Skeletal muscle tissue (tissue), 4 donors: ENCODE measurements around the gene HYOU1. TPM values are rescaled to one million over a fixed set of nuclear protein-coding genes. Genes with fewer than 3 reads are reported as not detected.
"Not testable (repeated sequence)": the region's sequence is repeated elsewhere in the genome, so short reads cannot be mapped to it uniquely, and the experiment has no call there.

ENCODE experiments used
- H3K27ac ChIP-seq: one replicate; pipeline ENCODE4 v1.7.0; 2013; ENCODE audit warnings: mild to moderate bottlenecking, low read depth, low read length, inconsistent platforms
- H3K27me3 ChIP-seq, 3 donors: one replicate each; pipeline ENCODE4 v1.7.0; 2013; ENCODE audit warnings: low read length in 3 of 3; ENCODE audit not compliant: control insufficient read depth in 3 of 3, insufficient read depth in 3 of 3
- H3K36me3 ChIP-seq, 3 donors: one replicate each; pipeline ENCODE4 v1.7.0; 2013; ENCODE audit warnings: low read length in 3 of 3; ENCODE audit not compliant: control insufficient read depth in 3 of 3, insufficient read depth in 3 of 3
- H3K4me1 ChIP-seq, 3 donors: one replicate each; pipeline ENCODE4 v1.7.0; 2013; ENCODE audit warnings: low read length in 3 of 3, mild to moderate bottlenecking in 3 of 3; ENCODE audit not compliant: control insufficient read depth in 3 of 3, insufficient read depth in 3 of 3
- H3K4me3 ChIP-seq, 3 donors: one replicate each; pipeline ENCODE4 v1.7.0; 2013; ENCODE audit warnings: low read length in 3 of 3
- H3K9ac ChIP-seq, 3 donors: one replicate each; pipeline ENCODE4 v1.7.0; 2013; ENCODE audit warnings: low read length in 3 of 3, mild to moderate bottlenecking in 3 of 3, moderate library complexity in 2 of 3, low read depth in 1 of 3
- H3K9me3 ChIP-seq, 3 donors: one replicate each; pipeline ENCODE4 v1.7.0; 2013; ENCODE audit warnings: low read length in 3 of 3; ENCODE audit not compliant: control insufficient read depth in 3 of 3
- total RNA-seq: library from RNA; depleted of rRNA; stranded (reverse); fragments of >200 nt; gene quantifications from one replicate; pipeline ENCODE4 v1.2.3, GENCODE V29; 2014
- donor health status: Osteomylitis.

The HYOU1 gene
- total RNA-seq, 1 donor from 2014 or later, result 23.0 TPM

DNA sequence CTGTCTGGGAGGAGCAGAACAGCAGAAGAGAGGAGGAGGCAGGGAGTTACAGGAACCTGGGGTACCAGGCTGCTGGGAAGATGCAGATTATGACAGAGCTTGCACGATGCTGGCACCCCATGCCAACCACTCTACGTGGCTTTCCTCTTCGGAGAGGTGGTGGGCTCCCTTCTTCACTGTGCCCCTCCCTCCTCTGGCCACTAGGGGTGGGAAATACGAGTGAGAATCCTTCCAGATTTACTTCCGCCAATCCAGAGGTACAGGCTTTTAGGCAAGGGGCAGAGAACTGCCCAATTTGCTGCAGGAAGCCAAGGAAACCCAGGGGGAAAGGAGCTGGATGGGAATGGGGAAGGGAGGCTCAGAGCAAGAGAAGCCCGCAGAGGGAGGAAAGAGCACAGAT lies 12.3 kb downstream of the HYOU1 start:
- H3K4me1 ChIP-seq, result no peaks in the 10 kb centered on the region
- no peak overlapping the region for H3K27ac ChIP-seq
- no peak overlapping the region for H3K4me3 ChIP-seq
- H3K9me3 ChIP-seq, result no peaks in the 10 kb centered on the region
- H3K36me3 ChIP-seq, result peaks cover 40 to 48% (median 48%) of the 10 kb centered on the region in 3 donors
- H3K9ac ChIP-seq, result no peak overlapping the region
- H3K27me3 ChIP-seq, result no peaks in the 10 kb centered on the region

DNA sequence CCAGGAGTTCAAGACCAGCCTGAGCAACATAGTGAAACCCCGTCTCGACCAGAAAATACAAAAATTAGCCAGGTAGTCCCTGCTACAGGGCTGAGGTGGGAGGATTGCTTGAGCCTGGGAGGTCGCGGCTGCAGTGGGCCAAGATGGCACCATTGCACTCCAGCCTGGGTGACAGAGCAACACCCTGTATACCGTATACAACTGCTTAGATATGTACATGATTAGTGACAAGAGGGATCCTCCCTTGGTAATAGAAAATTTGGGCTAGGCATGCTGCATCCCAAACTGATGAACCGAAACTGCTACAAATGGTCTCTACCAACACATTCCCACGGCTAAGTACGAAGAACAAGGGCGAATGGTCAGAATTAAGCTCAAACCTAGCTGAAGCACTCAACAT lies 14.1 kb downstream of the HYOU1 start:
- Histone ChIP-seq H3K27ac (no peak overlapping the region), H3K4me1 (no peaks in the 10 kb centered on the region), H3K9ac (no peak overlapping the region), H3K36me3 (peaks cover 22 to 30% (median 30%) of the 10 kb centered on the region in 3 donors), H3K9me3 (no peaks in the 10 kb centered on the region), H3K27me3 (no peaks in the 10 kb centered on the region), H3K4me3 (no peak overlapping the region)

DNA sequence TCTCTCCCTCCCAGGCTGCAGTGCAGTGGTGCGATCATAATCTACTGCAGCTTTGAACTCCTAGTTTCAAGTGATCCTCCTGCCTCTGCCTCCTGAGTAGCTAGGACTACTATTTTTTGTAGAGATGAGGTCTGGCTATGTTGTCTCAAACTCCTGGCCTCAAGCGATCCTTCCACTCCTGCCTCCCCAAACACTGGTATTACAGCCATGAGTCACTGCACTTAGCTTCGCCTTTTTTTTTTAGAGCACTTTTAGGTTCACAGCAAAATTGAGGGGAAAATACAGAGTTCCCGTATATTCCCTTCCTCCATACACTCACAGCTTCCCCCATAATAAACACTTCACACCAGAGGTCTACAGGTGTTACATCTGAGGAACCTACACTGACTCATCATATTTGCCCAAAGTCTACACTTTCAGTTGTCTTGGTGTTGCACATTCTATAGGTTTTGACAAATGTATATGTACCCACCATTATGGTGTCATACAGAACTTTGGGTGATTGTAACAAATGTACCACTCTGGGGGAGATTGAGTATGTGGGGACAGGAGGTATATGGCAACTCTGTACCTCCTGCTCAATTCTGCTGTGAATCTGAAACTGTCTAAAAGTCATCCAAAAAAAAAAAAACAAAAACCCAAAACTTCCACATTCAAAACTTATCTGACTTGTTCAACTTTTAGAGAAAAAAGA lies 15.0 kb downstream of the HYOU1 start:
- no peaks in the 10 kb centered on the region for H3K27me3 ChIP-seq
- no peaks in the 10 kb centered on the region for H3K9me3 ChIP-seq
- H3K9ac ChIP-seq, result no peak overlapping the region
- H3K4me3 ChIP-seq, result no peak overlapping the region
- peaks cover 15 to 20% (median 20%) of the 10 kb centered on the region in 3 donors for H3K36me3 ChIP-seq
- H3K27ac ChIP-seq, result no peak overlapping the region
- no peaks in the 10 kb centered on the region for H3K4me1 ChIP-seq

- not testable (repeated sequence) for H3K4me1 ChIP-seq, H3K9me3 ChIP-seq, H3K9ac ChIP-seq, H3K27ac ChIP-seq, H3K4me3 ChIP-seq, H3K27me3 ChIP-seq, H3K36me3 ChIP-seq
Measured at GRCh38 chr11:119039471-119039870, 17.5 kb downstream of the HYOU1 start.

- Histone ChIP-seq H3K4me3 (no peak overlapping the region), H3K27me3 (no peaks in the 10 kb centered on the region), H3K9ac (no peak overlapping the region), H3K27ac (no peak overlapping the region), H3K36me3 (no peaks in the 10 kb centered on the region), H3K9me3 (no peaks in the 10 kb centered on the region), H3K4me1 (no peaks in the 10 kb centered on the region)
Measured at GRCh38 chr11:119038884-119039283, 18.1 kb downstream of the HYOU1 start.

GRCh38 chr11:119034813-119035212 lies 22.2 kb downstream of the HYOU1 start:
- H3K27ac ChIP-seq, result no peak overlapping the region

GRCh38 chr11:119033421-119033820 lies 23.6 kb downstream of the HYOU1 start:
- H3K27ac ChIP-seq, H3K36me3 ChIP-seq, H3K9ac ChIP-seq, H3K4me3 ChIP-seq, H3K27me3 ChIP-seq, H3K9me3 ChIP-seq: not testable (repeated sequence)
- H3K4me1 ChIP-seq, result peaks cover 16 to 19% (median 18%) of the 10 kb centered on the region in 3 donors

More at GRCh38 chr11:119034813-119035212, 22.2 kb downstream of the HYOU1 start:
- Histone ChIP-seq H3K9ac (peak overlapping the region in 1 of 3 donors; percentile 10), H3K4me1 (peaks cover 2 to 5% (median 4%) of the 10 kb centered on the region in 3 donors), H3K27me3 (no peaks in the 10 kb centered on the region), H3K4me3 (no peak overlapping the region), H3K9me3 (no peaks in the 10 kb centered on the region), H3K36me3 (no peaks in the 10 kb centered on the region)

GRCh38 chr11:119031912-119032280 lies 25.1 kb downstream of the HYOU1 start:
- H3K9me3 ChIP-seq, result no peaks in the 10 kb centered on the region
- H3K9ac ChIP-seq, result no peak overlapping the region
- peaks cover 4 to 10% (median 5%) of the 10 kb centered on the region in 3 donors for H3K36me3 ChIP-seq
- peaks cover 31 to 34% (median 33%) of the 10 kb centered on the region in 3 donors for H3K4me1 ChIP-seq
- no peaks in the 10 kb centered on the region for H3K27me3 ChIP-seq
- H3K27ac ChIP-seq, result no peak overlapping the region
- no peak overlapping the region for H3K4me3 ChIP-seq

- Histone ChIP-seq H3K9me3 (no peaks in the 10 kb centered on the region), H3K4me3 (peak within 1 kb of the TSS; percentile 90 to 94 (median 90)), H3K27me3 (no peaks in the 10 kb centered on the region), H3K27ac (peak within 1 kb of the TSS; percentile 78), H3K9ac (peak within 1 kb of the TSS; percentile 83 to 90 (median 86)), H3K4me1 (peaks cover 45 to 48% (median 47%) of the 10 kb centered on the region in 3 donors), H3K36me3 (peaks cover 8 to 18% (median 15%) of the 10 kb centered on the region in 3 donors)
Measured at GRCh38 chr11:119030329-119031047, 26.5 kb downstream of the HYOU1 start, which contains the start of gene SLC37A4. Gene SLC37A4, minus strand, starts transcription at chr11:119030877.

DNA sequence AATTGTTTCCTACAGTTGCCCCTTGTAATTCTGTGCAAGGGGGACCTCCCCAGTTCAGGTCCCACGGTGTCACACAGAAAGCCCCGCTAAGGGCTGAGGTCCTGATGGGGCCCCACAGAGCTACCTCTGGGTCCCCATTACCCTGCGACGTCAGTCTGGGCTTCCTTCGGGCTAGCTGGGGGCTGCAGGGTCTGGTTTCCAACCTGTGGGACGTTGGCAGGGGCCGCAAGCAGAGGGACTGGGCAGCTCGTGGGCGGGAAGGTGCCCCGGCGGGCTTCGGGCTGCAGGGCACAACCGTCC lies 27.0 kb downstream of the HYOU1 start:
- peaks cover 12 to 18% (median 17%) of the 10 kb centered on the region in 3 donors for H3K36me3 ChIP-seq
- H3K9me3 ChIP-seq, result no peaks in the 10 kb centered on the region
- peak overlapping the region; percentile 78 for H3K27ac ChIP-seq
- peaks cover 50 to 53% (median 52%) of the 10 kb centered on the region in 3 donors for H3K4me1 ChIP-seq
- no peaks in the 10 kb centered on the region for H3K27me3 ChIP-seq
- peak overlapping the region; percentile 90 to 94 (median 90) for H3K4me3 ChIP-seq
- H3K9ac ChIP-seq, result peak overlapping the region; percentile 83 to 90 (median 86)
